Testis (tissue), 3 donors: ENCODE measurements around the gene CACNA2D4. TPM values are rescaled to one million over a fixed set of nuclear protein-coding genes. Genes with fewer than 3 reads are reported as not detected.

Source experiments
- DNase-seq: peaks from one replicate; pipeline ENCODE4 v3.0.0-alpha.2; 2019
- H3K27ac ChIP-seq, 2 donors: fragments of 200-600 bp; sonication (generic); one replicate each; pipeline ENCODE4 v1.5.1; 2019
- H3K27me3 ChIP-seq: fragments of 200-600 bp; sonication (generic); one replicate; pipeline ENCODE4 v1.5.1; 2019
- H3K36me3 ChIP-seq: fragments of 200-600 bp; sonication (generic); one replicate; pipeline ENCODE4 v1.5.1; 2017; ENCODE audit warnings: low read depth; ENCODE audit errors: missing control alignments
- H3K4me1 ChIP-seq: fragments of 200-600 bp; sonication (generic); one replicate; pipeline ENCODE4 v1.5.1; 2019
- H3K4me3 ChIP-seq, 2 donors: fragments of 200-600 bp; sonication (generic); one replicate each; pipeline ENCODE4 v1.5.1; 2017 to 2019
- H3K9me3 ChIP-seq: fragments of 200-600 bp; sonication (generic); one replicate; pipeline ENCODE4 v1.5.1; 2017
- CTCF ChIP-seq, 3 experiments: fragments of 450-650 bp in 2 of 3; fragments of 200-600 bp in 1 of 3; sonication (generic) in 1 of 3; IDR thresholded peaks; one replicate each; pipeline ENCODE4 v1.5.1; 2016 to 2019; ENCODE audit warnings: antibody characterized with exemption in 3 of 3, mild to moderate bottlenecking in 2 of 3, moderate library complexity in 1 of 3
- POLR2A ChIP-seq: fragments of 450-650 bp; IDR thresholded peaks from one replicate; pipeline ENCODE4 v1.6.1; 2017; ENCODE audit warnings: antibody characterized with exemption, mild to moderate bottlenecking, moderate library complexity
- WGBS, 2 donors: methylation state at CpG; one replicate each; pipeline ENCODE4 v1.1.5; 2018; 5-methylcytosine and 5-hydroxymethylcytosine counted together
- intact Hi-C: fragments of 100-400 bp; cut with DNase I; formaldehyde crosslinking; loops from one replicate; pipeline ENCODE4 v1.15.1; 2023; ENCODE audit warnings: low total_unique reads
- polyA plus RNA-seq: library from polyadenylated mRNA; stranded (reverse); fragments of 350-450 nt; fragmentation: Illumina TruSeq; extraction: RNeasy Lipid Tissue Mini Kit (QIAGEN cat#74804); gene quantifications from one replicate; pipeline ENCODE4 v1.2.3, GENCODE V29; 2014; ENCODE audit warnings: low read depth, low replicate concordance; ENCODE audit not compliant: insufficient read depth
- total RNA-seq, 2 donors: library from RNA; depleted of rRNA; stranded (reverse); fragments of >200 nt; gene quantifications; one replicate each; pipeline ENCODE4 v1.2.3, GENCODE V29; 2016

CACNA2D4 gene
- total and polyA plus RNA-seq, 3 donors from 2014 or later = 10.8 to 18.3 (median 15.8) TPM

- DNase-seq = peak; percentile 46
- 12 to 18% methylated on average over 22 to 66 of the region's 67 CpGs for WGBS, 2 donors
- Histone ChIP-seq H3K27ac (no peak overlapping the region), H3K9me3 (no peaks in the 10 kb centered on the region), H3K4me3 (peak overlapping the region; percentile 29 to 51), H3K27me3 (no peaks in the 10 kb centered on the region), H3K4me1 (no peaks in the 10 kb centered on the region), H3K36me3 (no peaks in the 10 kb centered on the region)
- intact Hi-C loops = no loop called here
- no peak for TF ChIP-seq CTCF (IDR thresholded peaks at IDR 0.05)
- no peak for TF ChIP-seq POLR2A
These were observed 10.5 kb downstream of the CACNA2D4 start for GRCh38 chr12:1907652-1908611.

- Histone ChIP-seq H3K27ac (no peak overlapping the region), H3K4me3 (no peak overlapping the region), H3K36me3 (no peaks in the 10 kb centered on the region), H3K27me3 (no peaks in the 10 kb centered on the region), H3K9me3 (no peaks in the 10 kb centered on the region), H3K4me1 (no peaks in the 10 kb centered on the region)
- DNase-seq = no peak
- intact Hi-C loops = no loop called here
- 40 to 43% methylated on average over 3 of the region's 3 CpGs for WGBS, 2 donors
- TF ChIP-seq CTCF (IDR thresholded peaks at IDR 0.05) (no peak), POLR2A (no peak)
These were observed 11.9 kb downstream of the CACNA2D4 start for GRCh38 chr12:1906579-1906978.

- Histone ChIP-seq H3K36me3 (no peaks in the 10 kb centered on the region), H3K4me3 (no peak overlapping the region), H3K27ac (no peak overlapping the region), H3K9me3 (no peaks in the 10 kb centered on the region), H3K4me1 (no peaks in the 10 kb centered on the region), H3K27me3 (no peaks in the 10 kb centered on the region)
- intact Hi-C loops = no loop called here
- TF ChIP-seq POLR2A (no peak), CTCF (IDR thresholded peaks at IDR 0.05) (no peak)
- no peak for DNase-seq
These were observed 13.6 kb downstream of the CACNA2D4 start for GRCh38 chr12:1904875-1905274.

- no peak for TF ChIP-seq POLR2A
- no peak for TF ChIP-seq CTCF (IDR thresholded peaks at IDR 0.05)
- H3K4me3 ChIP-seq = no peak overlapping the region
- 71 to 79% methylated on average over 5 of the region's 5 CpGs for WGBS, 2 donors
These were observed 21.5 kb downstream of the CACNA2D4 start for GRCh38 chr12:1896964-1897363.

More at GRCh38 chr12:1896964-1897363, 21.5 kb downstream of the CACNA2D4 start:
- Histone ChIP-seq H3K27me3 (no peaks in the 10 kb centered on the region), H3K9me3 (no peaks in the 10 kb centered on the region), H3K4me1 (no peaks in the 10 kb centered on the region), H3K27ac (no peak overlapping the region), H3K36me3 (no peaks in the 10 kb centered on the region)
- no peak for DNase-seq
- intact Hi-C loops = no loop called here
